ENCODE results near the gene MILR1. TPM values are rescaled to one million over a fixed set of nuclear protein-coding genes. Genes with fewer than 3 reads are reported as not detected.

The MILR1 gene, protein sequence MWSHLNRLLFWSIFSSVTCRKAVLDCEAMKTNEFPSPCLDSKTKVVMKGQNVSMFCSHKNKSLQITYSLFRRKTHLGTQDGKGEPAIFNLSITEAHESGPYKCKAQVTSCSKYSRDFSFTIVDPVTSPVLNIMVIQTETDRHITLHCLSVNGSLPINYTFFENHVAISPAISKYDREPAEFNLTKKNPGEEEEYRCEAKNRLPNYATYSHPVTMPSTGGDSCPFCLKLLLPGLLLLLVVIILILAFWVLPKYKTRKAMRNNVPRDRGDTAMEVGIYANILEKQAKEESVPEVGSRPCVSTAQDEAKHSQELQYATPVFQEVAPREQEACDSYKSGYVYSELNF
- 0.76 TPM for polyA plus RNA-seq (2012; ENCODE audit: missing spikeins)

DNA sequence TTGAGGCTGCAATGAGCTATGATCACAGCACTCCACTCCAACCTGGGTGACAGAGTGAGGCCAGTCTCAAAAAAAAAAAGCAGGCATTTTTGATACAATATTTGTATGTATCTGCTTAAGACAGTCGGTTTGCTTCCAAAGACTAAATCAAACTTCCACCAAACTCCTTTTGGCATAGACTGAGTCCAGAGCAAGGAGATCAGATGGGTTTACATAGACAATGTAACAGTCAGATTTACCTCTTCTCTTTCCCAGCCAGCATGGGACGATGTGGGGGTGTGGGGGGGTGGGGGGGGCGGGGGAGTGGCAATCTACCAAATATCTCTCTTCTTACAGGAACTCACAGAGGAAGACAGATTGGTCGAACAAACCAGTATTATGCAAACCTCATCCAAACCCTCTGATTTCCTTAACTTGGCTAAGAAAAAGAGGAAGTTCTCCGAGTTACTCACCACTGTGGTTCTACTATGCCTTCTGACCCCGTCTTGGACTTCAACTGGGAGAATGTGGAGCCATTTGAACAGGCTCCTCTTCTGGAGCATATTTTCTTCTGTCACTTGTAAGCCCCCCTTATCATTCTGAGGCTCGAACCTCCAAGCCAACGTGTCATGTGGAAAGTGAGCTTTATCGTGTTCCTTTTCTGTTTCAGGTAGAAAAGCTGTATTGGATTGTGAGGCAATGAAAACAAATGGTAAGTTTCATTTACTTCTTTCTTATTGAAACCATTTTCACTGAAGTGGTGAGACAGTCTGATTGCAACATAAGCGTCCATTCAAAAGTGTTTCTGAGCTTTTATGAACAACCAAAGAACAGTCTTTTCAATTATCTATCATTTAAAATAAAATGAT lies at the start of gene MILR1:
Gene MILR1 (plus strand): TSS at position 451 of the 848 bp plus-strand sequence. CDS start 54 bp downstream, at position 505.
- DNase-seq (ENCODE audit: insufficient read length): no peak
- TF ChIP-seq POLR2AphosphoS5 (IDR thresholded peaks at IDR 0.05; ENCODE audit: low read depth, low read length): no peak
- no peak for TF ChIP-seq POLR2A (IDR thresholded peaks at IDR 0.05; ENCODE audit: low read depth, low read length)
- no peak for TF ChIP-seq TAF1 (IDR thresholded peaks at IDR 0.05; ENCODE audit: borderline replicate concordance, low read depth, low read length)
- FAIRE-seq: no peak

GRCh38 chr17:64399767-64400156 lies 49.2 kb upstream of the MILR1 start:
- no peak for FAIRE-seq
- TF ChIP-seq POLR2A (IDR thresholded peaks at IDR 0.05; ENCODE audit: low read depth, low read length) (no peak), TAF1 (IDR thresholded peaks at IDR 0.05; ENCODE audit: borderline replicate concordance, low read depth, low read length) (no peak), POLR2AphosphoS5 (IDR thresholded peaks at IDR 0.05; ENCODE audit: low read depth, low read length) (no peak)
- DNase-seq (ENCODE audit: insufficient read length): no peak

GRCh38 chr17:64400642-64401041 lies 48.3 kb upstream of the MILR1 start:
- TF ChIP-seq POLR2AphosphoS5 (IDR thresholded peaks at IDR 0.05; ENCODE audit: low read depth, low read length) (no peak), POLR2A (IDR thresholded peaks at IDR 0.05; ENCODE audit: low read depth, low read length) (no peak), TAF1 (IDR thresholded peaks at IDR 0.05; ENCODE audit: borderline replicate concordance, low read depth, low read length) (no peak)
- no peak for DNase-seq (ENCODE audit: insufficient read length)
- FAIRE-seq: no peak

GRCh38 chr17:64401244-64401860 lies 47.6 kb upstream of the MILR1 start:
- no peak for DNase-seq (ENCODE audit: insufficient read length)
- TF ChIP-seq TAF1 (IDR thresholded peaks at IDR 0.05; ENCODE audit: borderline replicate concordance, low read depth, low read length) (no peak), POLR2AphosphoS5 (IDR thresholded peaks at IDR 0.05; ENCODE audit: low read depth, low read length) (no peak), POLR2A (IDR thresholded peaks at IDR 0.05; ENCODE audit: low read depth, low read length) (no peak)
- FAIRE-seq: no peak

- no peak for DNase-seq (ENCODE audit: insufficient read length)
- FAIRE-seq: no peak
- TF ChIP-seq POLR2A (IDR thresholded peaks at IDR 0.05; ENCODE audit: low read depth, low read length) (no peak), POLR2AphosphoS5 (IDR thresholded peaks at IDR 0.05; ENCODE audit: low read depth, low read length) (no peak), TAF1 (IDR thresholded peaks at IDR 0.05; ENCODE audit: borderline replicate concordance, low read depth, low read length) (no peak)
These were observed 47.0 kb upstream of the MILR1 start for GRCh38 chr17:64401941-64402340.

GRCh38 chr17:64402469-64402868 lies 46.4 kb upstream of the MILR1 start:
- no peak for TF ChIP-seq POLR2A (IDR thresholded peaks at IDR 0.05; ENCODE audit: low read depth, low read length)
- DNase-seq (ENCODE audit: insufficient read length): no peak
- no peak for FAIRE-seq

DNA sequence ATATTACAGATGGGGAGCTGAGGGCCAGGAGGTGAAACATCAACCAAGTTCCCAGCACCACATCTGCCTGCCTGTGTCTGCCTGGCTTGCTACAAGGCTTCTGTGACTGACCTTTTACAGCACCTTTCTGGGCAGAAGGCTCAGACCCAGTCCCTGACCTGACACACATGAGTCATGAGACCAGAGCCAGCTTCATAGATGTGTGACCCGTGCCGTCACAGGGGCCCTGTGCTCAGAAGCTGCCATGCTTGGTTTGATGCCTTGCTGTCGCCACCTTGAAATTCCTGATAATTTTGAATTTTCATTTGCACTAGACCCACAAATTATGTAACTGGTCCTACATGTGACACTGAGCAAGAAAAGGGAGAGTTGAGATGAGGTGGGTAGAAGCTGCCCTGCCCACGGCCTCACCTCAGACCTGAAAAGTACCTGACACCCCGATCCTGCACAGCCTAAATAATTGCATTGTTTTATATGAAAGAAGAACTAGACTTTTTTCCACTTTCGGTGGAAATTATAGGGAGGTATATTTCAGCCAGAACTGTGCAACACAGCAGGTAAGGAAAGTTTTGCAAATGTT lies 44.9 kb upstream of the MILR1 start:
- DNase-seq (ENCODE audit: insufficient read length) (no peak), FAIRE-seq (no peak)
- TF ChIP-seq POLR2A (IDR thresholded peaks at IDR 0.05; ENCODE audit: low read depth, low read length): no peak
- TF ChIP-seq TAF1 (IDR thresholded peaks at IDR 0.05; ENCODE audit: borderline replicate concordance, low read depth, low read length): no peak
- no peak for TF ChIP-seq POLR2AphosphoS5 (IDR thresholded peaks at IDR 0.05; ENCODE audit: low read depth, low read length)

DNA sequence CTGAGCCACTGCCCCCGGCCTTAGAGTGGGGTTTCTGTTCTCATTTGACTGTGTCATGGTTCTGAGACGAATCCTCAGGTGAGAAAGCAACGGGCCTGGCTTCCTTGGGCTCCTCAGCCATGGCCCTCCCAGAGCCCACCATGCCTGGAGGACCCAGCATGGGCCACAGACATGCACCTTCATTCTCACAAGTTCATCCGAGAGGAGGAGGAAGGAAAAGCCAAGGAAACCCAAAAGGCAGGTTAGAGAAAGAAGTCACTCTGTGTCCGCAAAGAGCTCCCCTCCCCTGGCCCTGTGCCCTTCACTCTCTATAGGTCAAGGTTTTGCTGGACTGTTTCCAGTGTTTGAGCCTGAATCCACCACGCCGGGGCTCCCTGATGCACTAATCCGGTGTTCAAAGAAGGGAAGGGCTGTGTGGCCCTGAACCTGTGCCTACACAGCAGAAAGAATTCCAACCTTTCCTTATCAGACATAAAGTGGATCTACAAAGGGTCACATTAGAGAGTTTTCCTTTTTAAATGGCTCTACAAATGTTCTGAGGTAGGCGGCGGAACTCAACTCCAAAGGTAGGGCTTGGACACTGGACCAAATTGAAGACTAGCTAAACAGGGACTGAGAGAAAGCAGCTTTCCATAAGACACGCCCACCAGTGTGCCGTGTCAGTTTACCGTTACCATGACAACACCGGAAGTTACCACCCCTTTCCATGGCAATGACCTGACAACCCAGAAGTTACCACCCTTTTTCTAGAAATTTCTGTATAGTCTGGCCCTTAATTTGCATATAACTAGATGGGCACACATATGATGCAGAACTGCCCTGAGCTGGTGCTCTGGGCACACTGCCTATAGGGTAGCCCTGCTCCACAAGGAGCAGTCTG lies 42.4 kb upstream of the MILR1 start:
- no peak for FAIRE-seq
- no peak for DNase-seq (ENCODE audit: insufficient read length)
- TF ChIP-seq POLR2A (IDR thresholded peaks at IDR 0.05; ENCODE audit: low read depth, low read length) (no peak), POLR2AphosphoS5 (IDR thresholded peaks at IDR 0.05; ENCODE audit: low read depth, low read length) (no peak), TAF1 (IDR thresholded peaks at IDR 0.05; ENCODE audit: borderline replicate concordance, low read depth, low read length) (no peak)

DNA sequence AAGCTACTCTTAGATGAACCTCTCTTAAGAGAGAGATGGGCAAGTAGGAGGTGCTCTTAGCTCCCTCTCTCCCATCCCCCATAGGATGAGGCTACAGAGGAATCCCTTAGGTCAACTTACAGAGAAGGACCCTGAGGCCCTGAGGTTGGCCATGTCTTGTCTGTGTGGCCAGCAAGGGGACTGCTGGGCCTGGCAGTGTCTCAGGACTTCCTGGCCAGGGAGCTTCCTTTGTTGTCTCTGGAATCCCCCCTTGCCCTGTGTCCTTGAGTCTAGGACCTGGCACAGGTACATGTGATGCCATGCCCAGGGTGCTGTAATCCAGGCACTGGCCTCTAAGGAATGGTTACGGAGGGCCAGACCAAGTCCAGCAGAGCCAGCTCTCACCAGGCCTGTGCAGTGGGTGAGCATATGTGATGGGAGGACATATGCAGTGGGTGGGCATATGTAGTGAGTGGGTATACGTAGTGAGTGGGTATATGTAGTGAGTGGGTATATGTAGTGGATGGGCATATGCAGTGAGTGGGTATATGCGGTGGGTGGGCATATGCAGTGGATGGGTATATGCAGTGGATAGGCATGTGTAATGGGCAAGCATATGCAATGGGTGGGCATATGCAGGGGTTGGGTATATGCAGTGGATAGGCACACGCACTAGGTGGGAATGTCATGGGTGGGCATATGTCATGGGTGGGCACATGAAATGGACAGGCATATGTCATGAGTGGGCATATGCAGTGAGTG lies 38.0 kb upstream of the MILR1 start:
- no peak for DNase-seq (ENCODE audit: insufficient read length)
- FAIRE-seq: no peak
- no peak for TF ChIP-seq TAF1 (IDR thresholded peaks at IDR 0.05; ENCODE audit: borderline replicate concordance, low read depth, low read length)
- no peak for TF ChIP-seq POLR2AphosphoS5 (IDR thresholded peaks at IDR 0.05; ENCODE audit: low read depth, low read length)
- TF ChIP-seq POLR2A (IDR thresholded peaks at IDR 0.05; ENCODE audit: low read depth, low read length): no peak
